HEK293 (cell line): Measurements from ENCODE around the gene AQP3.

ENCODE experiments used
- CTCF ChIA-PET: fragments of 350-600 bp; formaldehyde crosslinking; extraction: SDS; loops from one replicate; lab custom pipeline; 2021; ENCODE audit warnings: antibody characterized with exemption; lab: Yijun Ruan, JAX
- POLR2A ChIA-PET: fragments of 300-600 bp; formaldehyde crosslinking; extraction: SDS; loops from one replicate; lab custom pipeline; 2020; ENCODE audit warnings: antibody characterized with exemption, inconsistent platforms; lab: Yijun Ruan, JAX
- H3K27ac ChIP-seq: fragments of 200-500 bp; sonication (Bioruptor generic); 2 replicates; pipeline ENCODE4 v1.5.1; 2014; ENCODE audit warnings: low read depth, low read length, control low read depth, inconsistent platforms; ENCODE audit errors: extremely low read depth
- H3K36me3 ChIP-seq, 2 experiments: fragments of 200-500 bp in 1 of 2; sonication (Bioruptor generic) in 1 of 2; 1 replicate in 1 of 2; 2 replicates in 1 of 2; pipeline ENCODE4 v1.5.1; 2014 to 2017; ENCODE audit warnings: inconsistent platforms in 2 of 2, low read length in 2 of 2; ENCODE audit not compliant: control insufficient read depth in 2 of 2, insufficient read depth in 1 of 2
- H3K4me1 ChIP-seq: fragments of 200-500 bp; sonication (Bioruptor generic); 2 replicates; pipeline ENCODE4 v1.5.1; 2014; ENCODE audit warnings: mild to moderate bottlenecking, low read length, inconsistent platforms; ENCODE audit not compliant: control insufficient read depth, insufficient read depth
- H3K4me3 ChIP-seq: 2 replicates; pipeline ENCODE4 v1.5.1; 2011; ENCODE audit warnings: low read depth, mild to moderate bottlenecking, control low read depth, low read length, moderate library complexity
- H3K9me3 ChIP-seq: fragments of 200-500 bp; sonication (Bioruptor generic); 2 replicates; pipeline ENCODE4 v1.5.1; 2014; ENCODE audit warnings: low read depth, low read length, inconsistent platforms; ENCODE audit not compliant: control insufficient read depth, insufficient read depth
- BCL11A ChIP-seq: fragments of 450-650 bp; formaldehyde crosslinking; IDR thresholded peaks from 2 replicates; pipeline ENCODE4 v1.5.1; 2016; ENCODE audit warnings: low read depth, missing biosample characterization, missing genetic modification characterization
- GFI1B ChIP-seq: fragments of 450-650 bp; formaldehyde crosslinking; IDR thresholded peaks from 2 replicates; pipeline ENCODE4 v1.5.1; 2016; ENCODE audit warnings: missing biosample characterization, missing genetic modification characterization
- GLIS1 ChIP-seq: fragments of 450-650 bp; formaldehyde crosslinking; IDR thresholded peaks from 2 replicates; pipeline ENCODE4 v1.5.1; 2016; ENCODE audit warnings: missing biosample characterization, missing genetic modification characterization
- HOXD13 ChIP-seq: sonication (generic); formaldehyde crosslinking; IDR thresholded peaks from 2 replicates; pipeline ENCODE4 v1.8.0; 2022; ENCODE audit warnings: missing genetic modification reagents, borderline replicate concordance
- KLF9 ChIP-seq: fragments of 450-650 bp; formaldehyde crosslinking; IDR thresholded peaks from 2 replicates; pipeline ENCODE4 v1.5.1; 2016; ENCODE audit warnings: missing biosample characterization, missing genetic modification characterization, low read depth
- TSHZ1 ChIP-seq: fragments of 450-650 bp; formaldehyde crosslinking; IDR thresholded peaks from 2 replicates; pipeline ENCODE4 v1.5.1; 2016; ENCODE audit warnings: missing biosample characterization, missing genetic modification characterization, borderline replicate concordance
- ZBTB10 ChIP-seq: fragments of 450-650 bp; formaldehyde crosslinking; IDR thresholded peaks from 2 replicates; pipeline ENCODE4 v1.5.1; 2016; ENCODE audit warnings: missing biosample characterization, missing genetic modification characterization
- ZBTB20 ChIP-seq: fragments of 450-650 bp; formaldehyde crosslinking; IDR thresholded peaks from 2 replicates; pipeline ENCODE4 v1.5.1; 2016; ENCODE audit warnings: missing biosample characterization, missing genetic modification characterization
- ZNF114 ChIP-seq: fragments of 450-650 bp; formaldehyde crosslinking; IDR thresholded peaks from 2 replicates; pipeline ENCODE4 v1.5.0; 2017; ENCODE audit warnings: missing biosample characterization, missing genetic modification characterization
- ZNF140 ChIP-seq: fragments of 450-650 bp; formaldehyde crosslinking; IDR thresholded peaks from 2 replicates; pipeline ENCODE4 v1.5.1; 2016; ENCODE audit warnings: missing biosample characterization, missing genetic modification characterization
- ZNF184 ChIP-seq: fragments of 450-650 bp; IDR thresholded peaks from 2 replicates; pipeline ENCODE4 v1.5.1; 2018; ENCODE audit warnings: missing biosample characterization, mild to moderate bottlenecking, missing genetic modification characterization
- ZNF23 ChIP-seq: fragments of 450-650 bp; formaldehyde crosslinking; IDR thresholded peaks from 2 replicates; pipeline ENCODE4 v1.5.1; 2016; ENCODE audit warnings: missing biosample characterization, missing genetic modification characterization, borderline replicate concordance
- ZNF280C ChIP-seq: fragments of 450-650 bp; formaldehyde crosslinking; IDR thresholded peaks from 2 replicates; pipeline ENCODE4 v1.5.1; 2016; ENCODE audit warnings: missing biosample characterization, missing genetic modification characterization
- ZNF473 ChIP-seq: fragments of 450-650 bp; formaldehyde crosslinking; IDR thresholded peaks from 2 replicates; pipeline ENCODE4 v1.5.1; 2017; ENCODE audit warnings: missing biosample characterization, missing genetic modification characterization
- ZNF610 ChIP-seq: fragments of 450-650 bp; formaldehyde crosslinking; IDR thresholded peaks from 2 replicates; pipeline ENCODE4 v1.5.1; 2016; ENCODE audit warnings: missing biosample characterization, missing genetic modification characterization, borderline replicate concordance
- ZNF629 ChIP-seq: fragments of 450-650 bp; formaldehyde crosslinking; IDR thresholded peaks from 2 replicates; pipeline ENCODE4 v1.5.1; 2017; ENCODE audit warnings: missing biosample characterization, missing genetic modification characterization
- ZNF777 ChIP-seq: fragments of 450-650 bp; formaldehyde crosslinking; IDR thresholded peaks from 2 replicates; pipeline ENCODE4 v1.5.1; 2017; ENCODE audit warnings: missing biosample characterization, missing genetic modification characterization, borderline replicate concordance

The AQP3 gene

GRCh38 chr9:33461492-33461891 is 14.1 kb upstream of the AQP3 start (continued):
- no peak for TF ChIP-seq HOXD13 (CRISPR knock-in tag)
- TF ChIP-seq TSHZ1 (tag by site-specific recombination), result no peak
- no peak for TF ChIP-seq ZNF610 (tag by site-specific recombination)
- no peak for TF ChIP-seq ZNF114 (tag by site-specific recombination)
- TF ChIP-seq GLIS1 (tag by site-specific recombination), result no peak
- TF ChIP-seq BCL11A (tag by site-specific recombination), result no peak
- TF ChIP-seq ZNF140 (tag by site-specific recombination), result no peak
- TF ChIP-seq ZNF777 (tag by site-specific recombination), result no peak
- TF ChIP-seq ZNF184 (tag by site-specific recombination), result no peak

GRCh38 chr9:33460854-33461253 is 13.5 kb upstream of the AQP3 start:
- TF ChIP-seq GFI1B (tag by site-specific recombination) (no peak), ZNF629 (tag by site-specific recombination) (no peak), ZBTB20 (no peak), ZNF280C (tag by site-specific recombination) (no peak), ZNF473 (tag by site-specific recombination) (no peak), HOXD13 (CRISPR knock-in tag) (no peak), ZNF23 (tag by site-specific recombination) (no peak), KLF9 (tag by site-specific recombination) (no peak), ZBTB10 (tag by site-specific recombination) (no peak)
- no peak overlapping the region for H3K27ac ChIP-seq
- ChIA-PET CTCF (interaction anchor here (0.6 to 14.8 kb wide), 11 partner anchors 9 to 261 kb away, joined by 3 to 176 read pairs (median 4); partner anchors contain the start of gene NOL6), POLR2A (interaction anchor here (1.7 to 4.6 kb wide), 2 partner anchors 8 to 12 kb away, joined by 5 to 29 read pairs; partner anchors contain the start of gene NOL6)
- H3K4me3 ChIP-seq, result no peak overlapping the region
- peaks cover 0 to 56% of the 10 kb centered on the region in 2 experiments; a peak in 1 of 3 replicates for H3K36me3 ChIP-seq
- H3K4me1 ChIP-seq, result no peaks in the 10 kb centered on the region
- no peaks in the 10 kb centered on the region for H3K9me3 ChIP-seq
